Mesenchymal stem cell (in vitro differentiated cells and primary cell): ENCODE results near the gene ASL.

ENCODE experiments used
- DNase-seq: peaks from one replicate; pipeline ENCODE4 v3.0.0-alpha.2; 2013
- H2AFZ ChIP-seq: one replicate; pipeline ENCODE4 v1.6.1; 2013; ENCODE audit warnings: low read depth, mild to moderate bottlenecking, control low read depth, inconsistent platforms, low read length, moderate library complexity
- H2AK5ac ChIP-seq: 2 replicates; pipeline ENCODE4 v1.6.1; 2013; ENCODE audit warnings: low read length, moderate library complexity, mild to moderate bottlenecking, inconsistent platforms; ENCODE audit not compliant: severe bottlenecking
- H2BK120ac ChIP-seq: one replicate; pipeline ENCODE4 v1.6.1; 2013; ENCODE audit warnings: low read depth, mild to moderate bottlenecking, inconsistent platforms, low read length, moderate library complexity
- H2BK12ac ChIP-seq, 2 experiments: one replicate each; pipeline ENCODE4 v1.6.1; 2013; ENCODE audit warnings: inconsistent platforms in 2 of 2, low read length in 2 of 2, mild to moderate bottlenecking in 2 of 2, moderate library complexity in 2 of 2, control low read depth in 1 of 2
- H2BK15ac ChIP-seq: one replicate; pipeline ENCODE4 v1.6.1; 2013; ENCODE audit warnings: mild to moderate bottlenecking, low read depth, inconsistent platforms; ENCODE audit not compliant: poor library complexity, severe bottlenecking
- H2BK5ac ChIP-seq: 2 replicates; pipeline ENCODE4 v1.6.1; 2013; ENCODE audit warnings: low read depth, mild to moderate bottlenecking, low read length, control low read depth, inconsistent platforms; ENCODE audit not compliant: poor library complexity, severe bottlenecking
- H3K14ac ChIP-seq, 2 experiments: one replicate each; pipeline ENCODE4 v1.6.1; 2013; ENCODE audit warnings: inconsistent platforms in 2 of 2, low read length in 2 of 2, control low read depth in 1 of 2, mild to moderate bottlenecking in 1 of 2, moderate library complexity in 1 of 2
- H3K18ac ChIP-seq, 2 experiments: one replicate each; pipeline ENCODE4 v1.6.1; 2013; ENCODE audit warnings: inconsistent platforms in 2 of 2, low read length in 2 of 2, control low read depth in 1 of 2, low read depth in 1 of 2, mild to moderate bottlenecking in 1 of 2
- H3K23ac ChIP-seq, 2 experiments: one replicate each; pipeline ENCODE4 v1.6.1; 2013; ENCODE audit warnings: inconsistent platforms in 2 of 2, low read length in 2 of 2, mild to moderate bottlenecking in 2 of 2, moderate library complexity in 2 of 2, control low read depth in 1 of 2
- H3K27ac ChIP-seq: 2 replicates; pipeline ENCODE4 v1.5.1; 2013; ENCODE audit warnings: mild to moderate bottlenecking, moderate library complexity, low read length, control low read depth, inconsistent platforms; ENCODE audit not compliant: poor library complexity, severe bottlenecking
- H3K27me3 ChIP-seq, 2 experiments: 2 replicates each; pipeline versions ENCODE4 v1.6.1 to v1.7.0; 2013; ENCODE audit warnings: low read length in 2 of 2, mild to moderate bottlenecking in 2 of 2, moderate library complexity in 2 of 2, control low read depth in 1 of 2, inconsistent platforms in 1 of 2; ENCODE audit not compliant: control insufficient read depth in 1 of 2, insufficient read depth in 1 of 2
- H3K36me3 ChIP-seq, 2 experiments: 2 replicates each; pipeline versions ENCODE4 v1.6.1 to v1.7.0; 2013; ENCODE audit warnings: low read length in 2 of 2, control low read depth in 1 of 2, inconsistent platforms in 1 of 2, low read depth in 1 of 2, mild to moderate bottlenecking in 1 of 2; ENCODE audit not compliant: insufficient read depth in 2 of 2, control insufficient read depth in 1 of 2
- H3K4ac ChIP-seq, 2 experiments: one replicate each; pipeline ENCODE4 v1.6.1; 2013; ENCODE audit warnings: inconsistent platforms in 2 of 2, low read length in 2 of 2, mild to moderate bottlenecking in 2 of 2, moderate library complexity in 2 of 2, control low read depth in 1 of 2, low read depth in 1 of 2
- H3K4me1 ChIP-seq: 2 replicates; pipeline ENCODE4 v1.6.1; 2013; ENCODE audit warnings: low read depth, low read length, control low read depth; ENCODE audit not compliant: control insufficient read depth, insufficient read depth
- H3K4me2 ChIP-seq: 2 replicates; pipeline ENCODE4 v1.6.1; 2013; ENCODE audit warnings: low read length, mild to moderate bottlenecking, inconsistent platforms; ENCODE audit not compliant: poor library complexity, severe bottlenecking
- H3K4me3 ChIP-seq, 2 experiments: 2 replicates each; pipeline versions ENCODE4 v1.5.1 to v1.7.0; 2013; ENCODE audit warnings: low read length in 2 of 2, mild to moderate bottlenecking in 2 of 2, control low read depth in 1 of 2, low read depth in 1 of 2; ENCODE audit not compliant: insufficient read depth in 1 of 2
- H3K79me1 ChIP-seq: replicated peaks from 2 replicates; pipeline ENCODE4 v1.6.1; 2013; ENCODE audit warnings: mild to moderate bottlenecking, control low read depth, low read length, inconsistent platforms; ENCODE audit not compliant: poor library complexity, severe bottlenecking
- H3K9ac ChIP-seq: 2 replicates; pipeline ENCODE4 v1.7.0; 2013; ENCODE audit warnings: mild to moderate bottlenecking, low read length, moderate library complexity
- H3K9me3 ChIP-seq: 2 replicates; pipeline ENCODE4 v1.7.0; 2013; ENCODE audit warnings: mild to moderate bottlenecking, low read length; ENCODE audit not compliant: control insufficient read depth
- H4K8ac ChIP-seq: one replicate; pipeline ENCODE4 v1.6.1; 2013; ENCODE audit warnings: inconsistent platforms, mild to moderate bottlenecking, low read length, moderate library complexity
- H4K91ac ChIP-seq: one replicate; pipeline ENCODE4 v1.6.1; 2013; ENCODE audit warnings: mild to moderate bottlenecking, low read length, inconsistent platforms
- WGBS: methylation state at CpG from one replicate; pipeline ENCODE4 v1.1.7; 2013; ENCODE audit warnings: mixed read lengths; 5-methylcytosine and 5-hydroxymethylcytosine counted together

ASL gene

GRCh38 chr7:66095010-66095409 lies 19.4 kb downstream of the ASL start:
- no peaks in the 10 kb centered on the region for H3K9me3 ChIP-seq
- no peak overlapping the region for H2BK5ac ChIP-seq
- no peak overlapping the region for H3K23ac ChIP-seq
- no peak overlapping the region for H3K4me3 ChIP-seq
- H3K9ac ChIP-seq = no peak overlapping the region
- no peak overlapping the region for H3K27ac ChIP-seq
- H2BK120ac ChIP-seq = no peak overlapping the region
- H3K14ac ChIP-seq = no peak overlapping the region
- no peaks in the 10 kb centered on the region for H3K27me3 ChIP-seq
- H3K4ac ChIP-seq = no peak overlapping the region
- peaks cover 7% of the 10 kb centered on the region for H3K4me1 ChIP-seq
- no peak overlapping the region for H4K8ac ChIP-seq
- no peak overlapping the region for H4K91ac ChIP-seq
- peaks cover 7 to 15% of the 10 kb centered on the region in 2 experiments for H3K36me3 ChIP-seq
- DNase-seq = no peak
- WGBS = 100% methylated on average over 4 of the region's 4 CpGs
- no peak overlapping the region for H2AFZ ChIP-seq
- no peak overlapping the region for H2BK15ac ChIP-seq
- H2BK12ac ChIP-seq = no peak overlapping the region
- H3K79me1 ChIP-seq = no peaks in the 10 kb centered on the region
- H2AK5ac ChIP-seq = no peak overlapping the region
- H3K18ac ChIP-seq = no peak overlapping the region
- H3K4me2 ChIP-seq = no peak overlapping the region

GRCh38 chr7:66099232-66099550 lies 23.6 kb downstream of the ASL start:
- no peak overlapping the region for H2BK120ac ChIP-seq
- WGBS = no CpG with 5 or more reads among the region's 2 CpGs
- no peak overlapping the region for H4K91ac ChIP-seq
- H3K27me3 ChIP-seq = no peaks in the 10 kb centered on the region
- no peak overlapping the region for H2BK15ac ChIP-seq
- no peaks in the 10 kb centered on the region for H3K9me3 ChIP-seq
- H2BK12ac ChIP-seq = no peak overlapping the region
- peaks cover 0 to 3% of the 10 kb centered on the region in 2 experiments for H3K36me3 ChIP-seq
- H3K9ac ChIP-seq = peak overlapping the region; percentile 80
- no peak overlapping the region for H3K4me2 ChIP-seq
- H3K14ac ChIP-seq = no peak overlapping the region
- H4K8ac ChIP-seq = no peak overlapping the region
- H3K18ac ChIP-seq = no peak overlapping the region
- no peak overlapping the region for H3K27ac ChIP-seq
- no peak overlapping the region for H2AK5ac ChIP-seq
- no peaks in the 10 kb centered on the region for H3K79me1 ChIP-seq
- H3K4me3 ChIP-seq = no peak overlapping the region
- no peak overlapping the region for H3K4ac ChIP-seq
- no peak overlapping the region for H2AFZ ChIP-seq
- H2BK5ac ChIP-seq = no peak overlapping the region
- no peak overlapping the region for H3K23ac ChIP-seq
- peaks cover 10% of the 10 kb centered on the region for H3K4me1 ChIP-seq
- DNase-seq = no peak

GRCh38 chr7:66099551-66100407 lies 24.2 kb downstream of the ASL start:
- Histone ChIP-seq H3K79me1 (no peaks in the 10 kb centered on the region), H3K4me2 (peak overlapping the region; percentile 36), H4K91ac (peak overlapping the region; percentile 67), H3K4me1 (peaks cover 10% of the 10 kb centered on the region), H2BK12ac (peak overlapping the region in 1 of 2 experiments; percentile 80), H2BK5ac (peak overlapping the region; percentile 10), H3K14ac (peak overlapping the region in 1 of 2 experiments; percentile 86), H3K4ac (peak overlapping the region; percentile 75 to 81), H3K18ac (peak overlapping the region; percentile 15 to 93), H3K27ac (peak overlapping the region; percentile 77), H2BK15ac (peak overlapping the region; percentile 50), H3K4me3 (peak overlapping the region; percentile 21 to 70), H2AK5ac (no peak overlapping the region), H3K23ac (peak overlapping the region in 1 of 2 experiments; percentile 10), H3K9me3 (no peaks in the 10 kb centered on the region), H2AFZ (peak overlapping the region; percentile 96), H3K9ac (peak overlapping the region; percentile 80), H4K8ac (peak overlapping the region; percentile 88), H2BK120ac (peak overlapping the region; percentile 24), H3K27me3 (no peaks in the 10 kb centered on the region), H3K36me3 (peaks cover 0 to 3% of the 10 kb centered on the region in 2 experiments)
- peak; percentile 91 for DNase-seq
- WGBS = under 1% methylated on average over 15 of the region's 15 CpGs

- Histone ChIP-seq H3K4me3 (peak overlapping the region in 1 of 2 experiments; percentile 70), H3K9ac (peak overlapping the region; percentile 80)
Observed at GRCh38 chr7:66100408-66101050, 24.9 kb downstream of the ASL start.

More at GRCh38 chr7:66100408-66101050, 24.9 kb downstream of the ASL start:
- Histone ChIP-seq H3K4me2 (peak overlapping the region; percentile 34), H2AFZ (no peak overlapping the region), H3K18ac (peak overlapping the region; percentile 25 to 67), H3K79me1 (no peaks in the 10 kb centered on the region), H4K8ac (peak overlapping the region; percentile 53), H3K4me1 (peaks cover 10% of the 10 kb centered on the region), H2BK15ac (no peak overlapping the region), H3K9me3 (no peaks in the 10 kb centered on the region), H3K4ac (peak overlapping the region in 1 of 2 experiments; percentile 81), H3K27ac (peak overlapping the region; percentile 77), H3K27me3 (no peaks in the 10 kb centered on the region), H2BK12ac (peak overlapping the region in 1 of 2 experiments; percentile 72), H2AK5ac (no peak overlapping the region), H2BK120ac (peak overlapping the region; percentile 24), H4K91ac (peak overlapping the region; percentile 75), H3K23ac (no peak overlapping the region), H3K36me3 (peaks cover 0 to under 1% of the 10 kb centered on the region in 2 experiments), H2BK5ac (no peak overlapping the region), H3K14ac (no peak overlapping the region)
- no peak for DNase-seq
- 67% methylated on average over 8 of the region's 12 CpGs for WGBS
